SK-N-SH (cell line): Measurements from ENCODE around the gene MX2. TPM values are rescaled to one million over a fixed set of nuclear protein-coding genes. Genes with fewer than 3 reads are reported as not detected.

Experiments
- CTCF ChIA-PET: fragments of 300-600, 350-600 bp; formaldehyde crosslinking; extraction: SDS; loops from one replicate; lab custom pipeline; 2021; lab: Yijun Ruan, JAX
- POLR2A ChIA-PET: fragments of 350-600 bp; sonication (Branson Sonifier 250); formaldehyde crosslinking; extraction: SDS; loops from one replicate; lab custom pipeline; 2020; ENCODE audit warnings: antibody characterized with exemption, inconsistent platforms; lab: Yijun Ruan, JAX
- DNase-seq: peaks from one replicate; pipeline ENCODE4 v3.0.0; 2012
- H2AFZ ChIP-seq: fragments of 200-600 bp; sonication (generic); 2 replicates; pipeline ENCODE4 v1.8.1; 2016; ENCODE audit warnings: antibody characterized with exemption, mild to moderate bottlenecking, low read depth
- H3F3A ChIP-seq: fragments of 200-600 bp; sonication (generic); replicated peaks from 2 replicates; pipeline ENCODE3; 2016; ENCODE audit warnings: antibody characterized with exemption, mild to moderate bottlenecking; ENCODE audit not compliant: insufficient read depth
- H3K27ac ChIP-seq, 2 experiments: fragments of 200-500 bp in 1 of 2; fragments of 200-600 bp in 1 of 2; sonication (Bioruptor generic) in 1 of 2; sonication (generic), shearing (Covaris generic) in 1 of 2; 2 replicates each; pipeline versions ENCODE4 v1.5.1 to v1.6.1; 2014 to 2016; ENCODE audit warnings: low read depth in 2 of 2, inconsistent platforms in 1 of 2, low read length in 1 of 2, mild to moderate bottlenecking in 1 of 2, mixed read lengths in 1 of 2
- H3K27me3 ChIP-seq: fragments of 200-600 bp; sonication (generic), shearing (Covaris generic); 2 replicates; pipeline ENCODE4 v1.6.1; 2016; ENCODE audit warnings: mixed run types; ENCODE audit not compliant: insufficient read depth
- H3K36me3 ChIP-seq, 2 experiments: fragments of 200-500 bp in 1 of 2; fragments of 200-600 bp in 1 of 2; sonication (Bioruptor generic) in 1 of 2; sonication (generic) in 1 of 2; replicated peaks in 1 of 2; 2 replicates each; pipeline versions ENCODE3 to v1.5.1; 2014 to 2016; ENCODE audit warnings: low read length in 1 of 2, mild to moderate bottlenecking in 1 of 2; ENCODE audit not compliant: insufficient read depth in 2 of 2, control insufficient read depth in 1 of 2
- H3K4me1 ChIP-seq, 2 experiments: fragments of 200-500 bp in 1 of 2; fragments of 200-600 bp in 1 of 2; sonication (Bioruptor generic) in 1 of 2; sonication (generic), shearing (Covaris generic) in 1 of 2; 2 replicates each; pipeline versions ENCODE4 v1.5.1 to v1.6.1; 2014 to 2016; ENCODE audit warnings: low read depth in 1 of 2, low read length in 1 of 2, mixed run types in 1 of 2; ENCODE audit not compliant: insufficient read depth in 2 of 2, control insufficient read depth in 1 of 2
- H3K4me2 ChIP-seq: fragments of 200-600 bp; sonication (generic), shearing (Covaris generic); 2 replicates; pipeline ENCODE4 v1.6.1; 2017; ENCODE audit warnings: mixed run types
- H3K4me3 ChIP-seq, 2 experiments: fragments of 200-500 bp in 1 of 2; fragments of 200-600 bp in 1 of 2; sonication (Bioruptor generic) in 1 of 2; sonication (generic), shearing (Covaris generic) in 1 of 2; 2 replicates each; pipeline versions ENCODE4 v1.5.1 to v1.8.1; 2014 to 2016; ENCODE audit warnings: low read depth in 2 of 2, inconsistent platforms in 1 of 2, low read length in 1 of 2, mild to moderate bottlenecking in 1 of 2, mixed read lengths in 1 of 2, moderate library complexity in 1 of 2
- H3K79me2 ChIP-seq: fragments of 200-600 bp; sonication (generic); 2 replicates; pipeline ENCODE4 v1.8.1; 2017; ENCODE audit warnings: mild to moderate bottlenecking; ENCODE audit not compliant: insufficient read depth
- H3K9ac ChIP-seq: fragments of 200-600 bp; sonication (generic); 2 replicates; pipeline ENCODE4 v1.6.1; 2017; ENCODE audit warnings: mixed run types
- H3K9me2 ChIP-seq: fragments of 200-600 bp; sonication (generic); 2 replicates; pipeline ENCODE4 v1.6.1; 2017; ENCODE audit warnings: mixed run types
- H3K9me3 ChIP-seq: fragments of 200-600 bp; sonication (generic); 2 replicates; pipeline ENCODE4 v1.6.1; 2017; ENCODE audit warnings: mixed run types, mild to moderate bottlenecking, moderate library complexity
- H4K20me1 ChIP-seq: fragments of 200-600 bp; sonication (generic); 2 replicates; pipeline ENCODE4 v1.6.1; 2017; ENCODE audit warnings: mild to moderate bottlenecking, mixed run types; ENCODE audit not compliant: insufficient read depth
- ELF1 ChIP-seq: IDR thresholded peaks from 2 replicates; pipeline ENCODE4 v1.4.0; 2012
- EZH2phosphoT487 ChIP-seq: fragments of 200-600 bp; sonication (generic); IDR thresholded peaks from 2 replicates; pipeline ENCODE4 v1.6.1; 2017; ENCODE audit warnings: low read depth, mixed run types, mild to moderate bottlenecking, antibody characterized with exemption, moderate library complexity, borderline replicate concordance
- FOSL2 ChIP-seq: IDR thresholded peaks from 2 replicates; pipeline ENCODE4 v1.4.0; 2012; ENCODE audit warnings: low read depth, mild to moderate bottlenecking, moderate library complexity, borderline replicate concordance
- GABPA ChIP-seq: IDR thresholded peaks from 2 replicates; pipeline ENCODE4 v1.4.0; 2012; ENCODE audit warnings: low read depth, mild to moderate bottlenecking
- GATA2 ChIP-seq: sonication (generic); formaldehyde crosslinking; IDR thresholded peaks from 2 replicates; pipeline ENCODE4 v1.5.0; 2020; ENCODE audit warnings: mild to moderate bottlenecking, missing genetic modification reagents
- JUND ChIP-seq: IDR thresholded peaks from 2 replicates; pipeline ENCODE4 v1.4.0; 2012
- MXI1 ChIP-seq: IDR thresholded peaks from 2 replicates; pipeline ENCODE4 v1.6.1; 2012; ENCODE audit warnings: mild to moderate bottlenecking, low read depth, low read length, improper control_type of control experiment
- RFX5 ChIP-seq: IDR thresholded peaks from 2 replicates; pipeline ENCODE4 v1.6.1; 2012; ENCODE audit warnings: mild to moderate bottlenecking, improper control_type of control experiment, low read length
- SIN3A ChIP-seq: IDR thresholded peaks from 2 replicates; pipeline ENCODE4 v1.6.1; 2012; ENCODE audit warnings: low read depth, mild to moderate bottlenecking, low read length, moderate library complexity, borderline replicate concordance
- TAF1 ChIP-seq: IDR thresholded peaks from 2 replicates; pipeline ENCODE4 v1.6.1; 2012; ENCODE audit warnings: low read depth, mild to moderate bottlenecking, low read length, moderate library complexity, borderline replicate concordance
- TCF12 ChIP-seq: IDR thresholded peaks from 2 replicates; pipeline ENCODE4 v1.4.0; 2012
- TEAD4 ChIP-seq: IDR thresholded peaks from 2 replicates; pipeline ENCODE4 v1.4.0; 2012; ENCODE audit warnings: mild to moderate bottlenecking, borderline replicate concordance; ENCODE audit not compliant: insufficient read depth
- USF2 ChIP-seq: fragments of 150-350 bp; IDR thresholded peaks from 2 replicates; pipeline ENCODE4 v1.6.1; 2017; ENCODE audit warnings: antibody characterized with exemption, low read length, low read depth, borderline replicate concordance
- YY1 ChIP-seq: IDR thresholded peaks from 2 replicates; pipeline ENCODE4 v1.4.0; 2012; ENCODE audit warnings: low read depth, mild to moderate bottlenecking
- WGBS: methylation state at CpG from one replicate; pipeline ENCODE4 v1.1.6; 2017; ENCODE audit warnings: low lambda C conversion rate; 5-methylcytosine and 5-hydroxymethylcytosine counted together
- polyA plus RNA-seq, 3 experiments: library from polyadenylated mRNA; depleted of rRNA; stranded (reverse); fragments of >200 nt; gene quantifications; 2 replicates each; pipeline ENCODE4 v1.2.3, GENCODE V29; 2012

Gene MX2
- polyA plus RNA-seq, 1 of the 3 experiments (the other 2 are of a cell fraction) = 0.08 TPM

GRCh38 chr21:41321211-41321907 lies 40.5 kb upstream of the MX2 start:
- Histone ChIP-seq H3K79me2 (no peaks in the 10 kb centered on the region), H3K9me3 (no peaks in the 10 kb centered on the region), H3K27ac (no peak overlapping the region), H3K4me1 (no peaks in the 10 kb centered on the region), H3K27me3 (peaks cover 12% of the 10 kb centered on the region; the same call in 1 of the 2 replicates), H3K4me2 (no peak overlapping the region), H3K9ac (no peak overlapping the region), H3K9me2 (no peaks in the 10 kb centered on the region), H3K36me3 (no peaks in the 10 kb centered on the region), H4K20me1 (no peaks in the 10 kb centered on the region), H2AFZ (no peak overlapping the region), H3K4me3 (no peak overlapping the region), H3F3A (no peaks in the 10 kb centered on the region)
- no peak for TF ChIP-seq GABPA
- TF ChIP-seq USF2 = no peak
- no peak for TF ChIP-seq RFX5
- no peak for TF ChIP-seq MXI1
- no peak for TF ChIP-seq JUND
- TF ChIP-seq TEAD4 = no peak
- TF ChIP-seq ELF1 = no peak
- TF ChIP-seq TAF1 = no peak
- TF ChIP-seq GATA2 (CRISPR knock-in tag) = no peak
- TF ChIP-seq TCF12 = no peak
- no peak for TF ChIP-seq SIN3A
- no peak for TF ChIP-seq YY1
- no peak for TF ChIP-seq FOSL2
- TF ChIP-seq EZH2phosphoT487 = no peak
- POLR2A ChIA-PET = no interaction called here
- WGBS = 49% methylated on average over 14 of the region's 20 CpGs
- DNase-seq = no peak
- CTCF ChIA-PET = interaction anchor here (1.3 kb wide), 1 partner anchor 38 kb away, joined by 5 read pairs; no protein-coding TSS in a partner anchor

GRCh38 chr21:41321908-41322495 lies 39.8 kb upstream of the MX2 start:
- DNase-seq = no peak
- Histone ChIP-seq H4K20me1 (no peaks in the 10 kb centered on the region), H3K27ac (no peak overlapping the region), H3K4me2 (no peak overlapping the region), H3K9ac (no peak overlapping the region), H3K9me2 (no peaks in the 10 kb centered on the region), H3F3A (no peaks in the 10 kb centered on the region), H3K9me3 (no peaks in the 10 kb centered on the region), H3K4me3 (no peak overlapping the region), H3K79me2 (no peaks in the 10 kb centered on the region), H3K36me3 (no peaks in the 10 kb centered on the region), H3K4me1 (no peaks in the 10 kb centered on the region), H3K27me3 (0 out of 2 replicates have a peak, but pooled peaks cover 6% of the 10 kb centered on the region), H2AFZ (no peak overlapping the region)
- CTCF ChIA-PET = interaction anchor here (1.1 kb wide), 1 partner anchor 39 kb away, joined by 5 read pairs; no protein-coding TSS in a partner anchor
- POLR2A ChIA-PET = no interaction called here
- 14% methylated on average over 4 of the region's 7 CpGs for WGBS
- TF ChIP-seq TAF1 = no peak
